ENCODE results near the gene MMP3. TPM values are rescaled to one million over a fixed set of nuclear protein-coding genes. Genes with fewer than 3 reads are reported as not detected.

Gene MMP3
- total and polyA plus RNA-seq, 4 donors: 0.31 to 0.86 (median 0.53) TPM; not detected in 1

GRCh38 chr11:102836290-102836875, 7.0 kb downstream of the MMP3 start:
- TF ChIP-seq CTCF (IDR thresholded peaks at IDR 0.05; ENCODE audit: control extremely low read depth, extremely low read depth): no peak
- H3K27me3 ChIP-seq (ENCODE audit: control insufficient read depth in 3 of 3, insufficient read depth in 3 of 3, low read length in 2 of 3): no peaks in the 10 kb centered on the region
- ATAC-seq (ENCODE audit: insufficient read depth, low FRiP score): no peak

GRCh38 chr11:102833731-102834130, 9.7 kb downstream of the MMP3 start:
- no peak for TF ChIP-seq CTCF (IDR thresholded peaks at IDR 0.05; ENCODE audit: control extremely low read depth, extremely low read depth)
- DNase-seq (no peak), ATAC-seq (ENCODE audit: insufficient read depth, low FRiP score) (no peak)
- Histone ChIP-seq H3K9ac (ENCODE audit: insufficient read depth in 1 of 2, low read length in 2 of 2) (no peak overlapping the region), H3K4me1 (ENCODE audit: control insufficient read depth in 5 of 5, insufficient read depth in 5 of 5, low read length in 5 of 5) (no peaks in the 10 kb centered on the region), H3K27me3 (ENCODE audit: control insufficient read depth in 3 of 3, insufficient read depth in 3 of 3, low read length in 2 of 3) (peaks cover 0 to 8% (median 2%) of the 10 kb centered on the region in 3 donors), H3K9me3 (ENCODE audit: control insufficient read depth in 4 of 4, insufficient read depth in 3 of 4, low read length in 3 of 4) (peaks cover 0 to 2% (median 0%) of the 10 kb centered on the region in 4 donors), H3K4me3 (no peak overlapping the region), H3K36me3 (ENCODE audit: control insufficient read depth in 4 of 4, insufficient read depth in 4 of 4, low read length in 4 of 4) (no peaks in the 10 kb centered on the region), H3K27ac (ENCODE audit: low read depth in 1 of 2, low read length in 1 of 2) (no peak overlapping the region)
- 68 to 89% methylated on average over 2 of the region's 2 CpGs for WGBS, 2 donors

More at GRCh38 chr11:102836290-102836875, 7.0 kb downstream of the MMP3 start:
- peaks cover 0 to under 1% (median 0%) of the 10 kb centered on the region in 4 donors for H3K9me3 ChIP-seq (ENCODE audit: control insufficient read depth in 4 of 4, insufficient read depth in 3 of 4, low read length in 3 of 4)
- no peak overlapping the region for H3K4me3 ChIP-seq
- 71 to 81% methylated on average over 3 of the region's 3 CpGs for WGBS, 2 donors
- DNase-seq: no peak
- H3K36me3 ChIP-seq (ENCODE audit: control insufficient read depth in 4 of 4, insufficient read depth in 4 of 4, low read length in 4 of 4): no peaks in the 10 kb centered on the region
- H3K27ac ChIP-seq (ENCODE audit: low read depth in 1 of 2, low read length in 1 of 2): no peak overlapping the region
- no peaks in the 10 kb centered on the region for H3K4me1 ChIP-seq (ENCODE audit: control insufficient read depth in 5 of 5, insufficient read depth in 5 of 5, low read length in 5 of 5)
- no peak overlapping the region for H3K9ac ChIP-seq (ENCODE audit: insufficient read depth in 1 of 2, low read length in 2 of 2)

- H3K4me3 ChIP-seq: no peak overlapping the region
- TF ChIP-seq CTCF (IDR thresholded peaks at IDR 0.05; ENCODE audit: control extremely low read depth, extremely low read depth): no peak
- WGBS, 2 donors: 91 to 97% methylated on average over 7 of the region's 7 CpGs
Observed at GRCh38 chr11:102832612-102833011, 10.8 kb downstream of the MMP3 start.

More at GRCh38 chr11:102832612-102833011, 10.8 kb downstream of the MMP3 start:
- H3K9ac ChIP-seq (ENCODE audit: insufficient read depth in 1 of 2, low read length in 2 of 2): no peak overlapping the region
- no peaks in the 10 kb centered on the region for H3K4me1 ChIP-seq (ENCODE audit: control insufficient read depth in 5 of 5, insufficient read depth in 5 of 5, low read length in 5 of 5)
- no peak for DNase-seq
- H3K27ac ChIP-seq (ENCODE audit: low read depth in 1 of 2, low read length in 1 of 2): no peak overlapping the region
- peaks cover 0 to 2% (median 0%) of the 10 kb centered on the region in 4 donors for H3K9me3 ChIP-seq (ENCODE audit: control insufficient read depth in 4 of 4, insufficient read depth in 3 of 4, low read length in 3 of 4)
- no peak for ATAC-seq (ENCODE audit: insufficient read depth, low FRiP score)
- H3K36me3 ChIP-seq (ENCODE audit: control insufficient read depth in 4 of 4, insufficient read depth in 4 of 4, low read length in 4 of 4): no peaks in the 10 kb centered on the region
- peaks cover 0 to 8% (median 2%) of the 10 kb centered on the region in 3 donors for H3K27me3 ChIP-seq (ENCODE audit: control insufficient read depth in 3 of 3, insufficient read depth in 3 of 3, low read length in 2 of 3)

Measured in lung (tissue), 12 donors.